ENCODE results near the gene TLDC2. TPM values are rescaled to one million over a fixed set of nuclear protein-coding genes. Genes with fewer than 3 reads are reported as not detected.
"Not testable (repeated sequence)": the region's sequence is repeated elsewhere in the genome, so short reads cannot be mapped to it uniquely, and the experiment has no call there.

TLDC2 gene
- total and polyA plus RNA-seq, 2 donors: 0.33 to 1.6 TPM

- no peak for DNase-seq (ENCODE audit: extremely low spot score)
- H3K36me3 ChIP-seq (ENCODE audit: insufficient read depth): no peaks in the 10 kb centered on the region
- WGBS: 83% methylated on average over 15 of the region's 15 CpGs
- H3K4me3 ChIP-seq (ENCODE audit: low read depth, low read length): no peak overlapping the region
- H3K27ac ChIP-seq (ENCODE audit: low read depth): no peak overlapping the region
- no peaks in the 10 kb centered on the region for H3K4me1 ChIP-seq (ENCODE audit: insufficient read depth)
Measured at GRCh38 chr20:36888880-36889516, 13.1 kb downstream of the TLDC2 start.

DNA sequence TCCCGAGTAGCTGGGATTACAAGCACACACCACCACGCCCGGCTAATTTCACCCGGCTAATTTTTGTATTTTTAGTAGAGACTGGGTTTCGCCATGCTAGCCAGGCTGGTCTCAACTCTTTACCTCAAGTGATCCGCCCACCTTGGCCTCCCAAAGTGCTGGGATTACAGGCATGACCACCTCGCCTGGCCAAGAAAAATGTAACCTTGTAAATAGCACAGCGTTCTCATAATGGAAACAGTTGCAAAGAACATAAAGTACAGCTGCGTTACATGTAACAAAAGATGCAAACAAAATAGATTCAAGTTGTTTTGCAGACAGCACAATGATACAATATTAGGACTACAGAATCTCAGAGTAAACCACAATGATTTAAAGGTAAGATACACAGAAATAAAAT lies 14.6 kb downstream of the TLDC2 start:
- no peaks in the 10 kb centered on the region for H3K36me3 ChIP-seq (ENCODE audit: insufficient read depth)
- no peaks in the 10 kb centered on the region for H3K4me1 ChIP-seq (ENCODE audit: insufficient read depth)
- no peak for DNase-seq (ENCODE audit: extremely low spot score)
- 89% methylated on average over 9 of the region's 9 CpGs for WGBS
- H3K4me3 ChIP-seq (ENCODE audit: low read depth, low read length): no peak overlapping the region
- H3K27ac ChIP-seq (ENCODE audit: low read depth): no peak overlapping the region

- H3K27ac ChIP-seq (ENCODE audit: low read depth): no peak overlapping the region
- 87% methylated on average over 4 of the region's 4 CpGs for WGBS
- no peaks in the 10 kb centered on the region for H3K36me3 ChIP-seq (ENCODE audit: insufficient read depth)
- no peaks in the 10 kb centered on the region for H3K4me1 ChIP-seq (ENCODE audit: insufficient read depth)
- DNase-seq (ENCODE audit: extremely low spot score): no peak
- H3K4me3 ChIP-seq (ENCODE audit: low read depth, low read length): no peak overlapping the region
Measured at GRCh38 chr20:36891211-36891610, 15.3 kb downstream of the TLDC2 start.

DNA sequence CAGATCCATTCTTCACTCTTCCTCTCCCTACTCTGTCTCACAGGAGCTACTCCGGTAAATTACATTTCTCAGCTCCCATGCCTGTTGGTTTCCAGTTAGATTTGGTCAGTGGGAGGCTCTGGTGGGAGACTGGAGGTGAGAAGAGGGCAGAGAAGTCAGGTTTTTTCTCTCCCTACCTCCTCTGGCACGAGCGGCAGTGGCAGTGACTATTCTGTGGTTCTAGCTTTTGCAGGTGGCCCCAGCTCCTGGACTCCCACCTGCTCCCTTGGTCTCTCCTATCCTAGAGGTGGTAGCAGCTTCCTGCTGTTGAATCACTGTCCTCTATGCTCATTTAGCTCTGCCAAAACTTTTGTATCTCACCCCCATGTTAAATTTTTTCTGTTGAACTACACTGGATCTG lies 17.9 kb downstream of the TLDC2 start:
- 89% methylated on average over 3 of the region's 3 CpGs for WGBS
- no peak for DNase-seq (ENCODE audit: extremely low spot score)
- no peak overlapping the region for H3K4me3 ChIP-seq (ENCODE audit: low read depth, low read length)
- H3K4me1 ChIP-seq (ENCODE audit: insufficient read depth): no peaks in the 10 kb centered on the region
- no peaks in the 10 kb centered on the region for H3K36me3 ChIP-seq (ENCODE audit: insufficient read depth)
- no peak overlapping the region for H3K27ac ChIP-seq (ENCODE audit: low read depth)

DNA sequence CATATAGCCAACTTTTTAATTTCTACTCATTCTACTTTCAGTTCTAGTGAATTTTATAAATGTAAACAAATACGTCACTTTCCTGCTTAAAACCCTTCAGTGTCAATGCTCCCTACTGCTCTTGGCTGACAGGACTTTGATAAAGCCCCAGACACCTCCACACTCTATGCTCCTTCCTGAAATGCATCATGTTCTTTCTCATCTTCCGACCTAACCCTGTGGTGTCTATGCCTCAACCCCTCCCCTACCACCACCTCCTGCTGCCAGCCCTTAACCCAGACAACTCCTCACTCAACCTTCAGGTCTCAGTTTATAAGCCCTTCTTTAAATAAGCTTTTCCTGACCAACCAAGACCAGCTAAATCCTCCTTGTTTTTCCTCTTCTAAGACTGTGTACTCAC lies 19.1 kb downstream of the TLDC2 start:
- no peak for DNase-seq (ENCODE audit: extremely low spot score)
- H3K36me3 ChIP-seq (ENCODE audit: insufficient read depth): no peaks in the 10 kb centered on the region
- WGBS: 72% methylated on average over 2 of the region's 2 CpGs
- no peak overlapping the region for H3K27ac ChIP-seq (ENCODE audit: low read depth)
- no peaks in the 10 kb centered on the region for H3K4me1 ChIP-seq (ENCODE audit: insufficient read depth)
- H3K4me3 ChIP-seq (ENCODE audit: low read depth, low read length): no peak overlapping the region

- H3K27ac ChIP-seq (ENCODE audit: low read depth): no peak overlapping the region
- peaks cover 11% of the 10 kb centered on the region for H3K36me3 ChIP-seq (ENCODE audit: insufficient read depth)
- WGBS: 95% methylated on average over 2 of the region's 2 CpGs
Measured at GRCh38 chr20:36904690-36905089, 28.8 kb downstream of the TLDC2 start.

DNA sequence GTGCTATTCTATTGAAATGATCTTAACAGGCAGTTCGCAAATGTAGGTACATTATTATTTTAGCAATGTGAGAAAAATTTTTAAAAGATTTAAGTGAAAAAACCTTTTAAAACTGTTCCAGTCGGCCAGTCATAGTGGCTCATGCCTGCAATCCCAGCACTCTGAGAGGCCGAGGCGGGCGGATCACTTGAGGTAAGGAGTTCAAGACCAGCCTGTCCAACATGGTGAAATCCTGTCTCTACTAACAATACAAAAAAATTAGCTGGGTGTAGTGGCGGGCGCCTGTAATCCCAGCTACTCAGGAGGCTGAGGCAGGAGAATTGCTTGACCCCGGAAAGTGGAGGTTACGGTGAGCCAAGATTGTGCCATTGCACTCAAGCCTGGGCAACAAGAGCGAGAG lies 29.6 kb downstream of the TLDC2 start:
- H3K36me3 ChIP-seq (ENCODE audit: insufficient read depth): peaks cover 11% of the 10 kb centered on the region
- WGBS: 94% methylated on average over 10 of the region's 10 CpGs
- not testable (repeated sequence) for H3K27ac ChIP-seq (ENCODE audit: low read depth); DNase-seq (ENCODE audit: extremely low spot score); H3K4me3 ChIP-seq (ENCODE audit: low read depth, low read length); H3K4me1 ChIP-seq (ENCODE audit: insufficient read depth)

More at GRCh38 chr20:36904690-36905089, 28.8 kb downstream of the TLDC2 start:
- DNase-seq (ENCODE audit: extremely low spot score): no peak
- H3K4me3 ChIP-seq (ENCODE audit: low read depth, low read length): no peak overlapping the region
- no peaks in the 10 kb centered on the region for H3K4me1 ChIP-seq (ENCODE audit: insufficient read depth)

DNA sequence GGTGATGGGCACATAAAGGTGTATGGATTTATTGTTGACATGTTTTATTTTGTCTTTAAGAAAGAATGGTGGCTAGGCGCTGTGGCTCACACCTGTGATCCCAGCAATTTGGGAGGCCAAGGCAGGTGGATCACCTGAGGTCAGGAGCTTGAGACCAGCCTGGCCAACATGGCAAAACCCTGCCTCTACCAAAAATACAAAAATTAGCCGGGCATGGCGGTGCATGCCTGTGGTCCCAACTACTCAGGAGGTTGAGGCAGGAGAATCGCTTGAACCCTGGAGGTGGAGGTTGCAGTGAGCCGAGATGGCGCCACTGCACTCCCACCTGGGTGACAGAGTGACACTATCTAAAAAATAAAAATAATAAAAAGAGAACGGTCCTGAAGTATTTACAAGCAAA lies 30.1 kb downstream of the TLDC2 start:
- DNase-seq (ENCODE audit: extremely low spot score); H3K36me3 ChIP-seq (ENCODE audit: insufficient read depth); H3K27ac ChIP-seq (ENCODE audit: low read depth); H3K4me1 ChIP-seq (ENCODE audit: insufficient read depth); H3K4me3 ChIP-seq (ENCODE audit: low read depth, low read length): not testable (repeated sequence)
- WGBS: 92% methylated on average over 7 of the region's 7 CpGs

DNA sequence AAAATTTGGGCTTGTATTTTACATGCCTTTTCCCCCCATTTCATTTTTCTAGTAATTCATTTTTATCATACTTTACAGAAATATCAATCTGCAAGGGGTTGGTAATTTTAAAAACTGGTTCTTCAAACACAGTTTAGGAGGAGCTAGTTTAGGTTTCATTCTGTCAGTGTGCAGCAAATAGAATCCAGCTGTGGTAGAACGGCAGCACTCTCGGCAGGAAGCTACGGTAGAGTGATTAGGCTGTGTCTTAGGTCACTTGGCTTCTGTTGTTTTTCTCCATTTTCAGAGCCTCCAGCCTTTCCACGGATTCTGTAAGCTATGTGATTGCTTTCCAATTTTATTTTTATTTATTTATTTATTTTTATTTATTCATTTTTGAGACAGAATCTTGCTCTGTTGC lies 32.7 kb downstream of the TLDC2 start:
- Histone ChIP-seq H3K4me3 (ENCODE audit: low read depth, low read length) (no peak overlapping the region), H3K36me3 (ENCODE audit: insufficient read depth) (peaks cover 8% of the 10 kb centered on the region), H3K4me1 (ENCODE audit: insufficient read depth) (no peaks in the 10 kb centered on the region), H3K27ac (ENCODE audit: low read depth) (no peak overlapping the region)
- 60% methylated on average over 4 of the region's 4 CpGs for WGBS
- no peak for DNase-seq (ENCODE audit: extremely low spot score)

DNA sequence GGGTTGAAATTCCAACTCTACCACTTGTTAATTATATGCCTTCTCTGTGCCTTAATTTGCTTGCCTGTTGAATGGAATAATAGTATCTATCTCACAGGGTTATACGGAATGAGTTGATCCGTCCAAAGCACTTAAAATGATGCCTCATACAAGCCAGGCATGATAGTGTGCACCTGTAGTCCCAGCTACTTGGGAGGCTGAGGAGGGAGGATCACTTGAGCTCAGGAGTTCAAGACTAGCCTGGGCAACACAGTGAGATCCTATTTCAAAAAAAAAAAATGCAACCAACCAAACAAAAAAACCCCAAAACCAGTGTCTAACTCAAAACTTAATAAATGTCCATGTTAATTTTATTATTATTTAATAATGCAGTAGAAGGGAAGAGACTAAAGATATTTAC lies 40.3 kb downstream of the TLDC2 start:
- WGBS: 94% methylated on average over 2 of the region's 2 CpGs
- Histone ChIP-seq H3K4me3 (ENCODE audit: low read depth, low read length) (no peak overlapping the region), H3K36me3 (ENCODE audit: insufficient read depth) (peaks cover 2% of the 10 kb centered on the region), H3K4me1 (ENCODE audit: insufficient read depth) (no peaks in the 10 kb centered on the region), H3K27ac (ENCODE audit: low read depth) (no peak overlapping the region)
- no peak for DNase-seq (ENCODE audit: extremely low spot score)

DNA sequence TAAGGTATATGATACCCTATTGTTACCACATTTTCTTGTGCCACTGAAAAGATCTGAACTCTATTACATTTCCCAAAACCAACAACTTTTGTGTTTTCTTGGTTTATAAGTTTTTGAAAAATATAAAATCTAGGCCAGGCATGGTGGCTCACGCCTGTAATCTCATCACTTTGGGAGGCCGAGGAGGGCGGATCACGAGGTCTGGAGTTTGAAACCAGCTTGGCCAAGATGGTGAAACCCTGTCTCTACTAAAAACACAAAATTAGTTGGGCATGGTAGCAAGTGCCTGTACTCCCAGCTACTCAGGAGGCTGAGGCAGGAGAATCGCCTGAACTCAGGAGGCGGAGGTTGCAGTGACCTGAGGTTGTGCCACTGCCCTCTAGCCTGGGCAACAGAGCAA lies 41.3 kb downstream of the TLDC2 start:
- Histone ChIP-seq H3K27ac (ENCODE audit: low read depth) (no peak overlapping the region), H3K36me3 (ENCODE audit: insufficient read depth) (peaks cover 2% of the 10 kb centered on the region), H3K4me1 (ENCODE audit: insufficient read depth) (no peaks in the 10 kb centered on the region), H3K4me3 (ENCODE audit: low read depth, low read length) (no peak overlapping the region)
- WGBS: 97% methylated on average over 6 of the region's 6 CpGs
- DNase-seq (ENCODE audit: extremely low spot score): no peak

DNA sequence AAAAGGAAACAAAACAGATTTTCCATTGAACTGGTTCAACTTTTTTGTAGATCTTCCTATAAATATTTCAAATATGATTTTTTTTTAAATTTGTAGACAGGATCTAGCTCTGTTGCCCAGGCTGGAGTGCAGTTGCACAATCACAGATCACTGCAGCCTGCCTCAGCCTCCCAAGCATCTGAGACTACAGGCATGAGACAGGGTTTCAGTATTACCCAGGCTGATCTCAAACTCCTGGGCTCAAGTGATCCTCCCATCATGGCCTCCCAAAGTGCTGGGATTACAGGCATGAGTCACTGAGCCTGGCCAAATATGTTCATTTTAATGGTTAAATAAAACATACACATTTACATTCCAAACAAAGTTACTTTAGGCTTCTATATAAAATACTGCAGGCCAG lies 42.0 kb downstream of the TLDC2 start:
- no peaks in the 10 kb centered on the region for H3K4me1 ChIP-seq (ENCODE audit: insufficient read depth)
- peaks cover 2% of the 10 kb centered on the region for H3K36me3 ChIP-seq (ENCODE audit: insufficient read depth)
- no peak overlapping the region for H3K4me3 ChIP-seq (ENCODE audit: low read depth, low read length)
- H3K27ac ChIP-seq (ENCODE audit: low read depth): no peak overlapping the region
- no peak for DNase-seq (ENCODE audit: extremely low spot score)

DNA sequence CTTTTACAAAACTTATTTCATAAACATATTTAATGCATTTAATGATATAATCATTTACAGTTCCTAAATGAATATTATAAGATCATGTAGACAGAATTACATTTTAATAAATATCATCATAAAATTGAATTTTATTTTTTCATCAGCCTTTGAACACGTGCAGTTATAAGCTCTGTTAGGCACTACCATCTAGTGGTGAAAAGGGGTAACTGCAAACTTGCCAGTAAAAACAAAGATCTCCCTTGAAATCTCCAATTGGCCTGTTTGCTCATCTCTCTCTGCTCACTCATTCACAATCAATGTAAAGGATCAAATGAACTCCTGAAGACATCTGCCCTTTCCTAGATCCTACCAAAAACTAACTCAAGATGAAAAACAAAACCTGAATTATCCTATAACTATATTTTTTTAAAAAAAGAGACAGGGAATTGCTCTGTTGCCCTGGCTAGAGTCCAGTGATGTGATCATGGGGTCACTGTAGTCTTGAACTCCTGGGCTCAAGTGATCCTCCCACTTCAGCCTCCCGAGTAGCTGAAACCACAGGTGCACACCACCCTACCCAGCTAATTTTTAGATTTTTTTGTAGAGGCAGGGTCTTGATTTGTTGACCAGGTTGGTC lies 43.9 kb downstream of the TLDC2 start:
- WGBS: 7% methylated on average over 2 of the region's 2 CpGs
- Histone ChIP-seq H3K36me3 (ENCODE audit: insufficient read depth) (peaks cover 2% of the 10 kb centered on the region), H3K4me1 (ENCODE audit: insufficient read depth) (no peaks in the 10 kb centered on the region)

DNA sequence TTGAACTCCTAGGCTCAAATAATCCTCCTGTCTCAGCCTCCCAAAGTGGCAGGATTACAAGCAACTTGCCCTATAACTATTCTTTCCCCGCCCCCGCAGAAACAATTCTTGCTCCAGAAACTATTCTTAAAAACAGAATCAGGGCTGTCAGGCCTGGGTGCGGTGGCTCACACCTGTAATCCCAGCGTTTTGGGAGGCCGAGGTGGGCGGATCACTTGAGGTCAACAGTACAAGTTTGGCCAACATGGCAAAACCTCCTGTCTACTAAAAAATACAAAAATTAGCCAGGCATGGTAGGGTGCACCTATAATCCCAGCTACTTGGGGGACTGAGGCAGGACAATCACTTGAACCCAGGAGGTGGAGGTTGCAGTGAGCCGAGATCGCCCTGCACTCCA lies 44.4 kb downstream of the TLDC2 start:
- Histone ChIP-seq H3K36me3 (ENCODE audit: insufficient read depth) (peaks cover 1% of the 10 kb centered on the region), H3K27ac (ENCODE audit: low read depth) (no peak overlapping the region), H3K4me3 (ENCODE audit: low read depth, low read length) (no peak overlapping the region), H3K4me1 (ENCODE audit: insufficient read depth) (no peaks in the 10 kb centered on the region)
- 82% methylated on average over 8 of the region's 8 CpGs for WGBS
- no peak for DNase-seq (ENCODE audit: extremely low spot score)

More for the DNA sequence above, 43.9 kb downstream of the TLDC2 start:
- DNase-seq (ENCODE audit: extremely low spot score): peak; percentile 13
- Histone ChIP-seq H3K27ac (ENCODE audit: low read depth) (no peak overlapping the region), H3K4me3 (ENCODE audit: low read depth, low read length) (no peak overlapping the region)

Data from urinary bladder (tissue), 4 donors.